Stomach (tissue), 4 donors: Measurements from ENCODE around the gene MAGI2.

ENCODE experiments used
- EP300 ChIP-seq: sonication (generic); formaldehyde crosslinking; IDR thresholded peaks from one replicate; pipeline ENCODE4 v1.6.1; 2017; ENCODE audit warnings: antibody characterized with exemption
- POLR2A ChIP-seq, 4 donors: fragments of 450-650 bp; IDR thresholded peaks; one replicate each; pipeline ENCODE4 v1.6.1; 2016; ENCODE audit warnings: antibody characterized with exemption in 4 of 4, control low read depth in 2 of 4, mild to moderate bottlenecking in 1 of 4, moderate library complexity in 1 of 4
- POLR2AphosphoS5 ChIP-seq, 3 donors: sonication (generic); formaldehyde crosslinking; IDR thresholded peaks; one replicate each; pipeline ENCODE4 v1.6.1; 2016; ENCODE audit warnings: antibody characterized with exemption in 3 of 3
- TF ChIP-seq, protein P1 (sequence below), 7 experiments: fragments of 450-650 bp in 4 of 7; fragments of 200-600 bp in 3 of 7; sonication (generic) in 3 of 7; IDR thresholded peaks; one replicate each; pipeline ENCODE4 v1.5.1; 2016 to 2019; ENCODE audit warnings: antibody characterized with exemption in 7 of 7, control low read depth in 2 of 7, mild to moderate bottlenecking in 1 of 7

DNA sequence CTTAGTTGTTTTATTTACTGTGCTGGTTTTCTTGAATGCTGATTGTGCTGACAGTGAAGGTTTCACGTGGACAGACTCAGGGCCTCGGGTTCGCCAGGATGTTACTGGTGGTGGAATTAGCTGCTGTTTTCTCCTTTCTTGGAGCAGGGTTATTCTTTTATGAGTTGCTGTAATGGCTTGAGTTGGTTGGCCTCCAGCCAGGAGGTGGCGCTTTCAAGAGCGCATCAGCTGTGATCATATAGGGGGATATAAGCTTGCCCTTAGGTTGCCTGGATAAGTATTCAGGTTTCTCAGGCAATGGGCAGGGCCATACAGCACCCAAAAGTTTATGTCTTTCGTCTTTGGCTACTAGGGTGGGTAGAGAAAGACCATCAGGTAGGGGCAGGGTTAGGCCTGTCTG lies 913.6 kb downstream of the MAGI2 start:
- TF ChIP-seq, protein P1, sequence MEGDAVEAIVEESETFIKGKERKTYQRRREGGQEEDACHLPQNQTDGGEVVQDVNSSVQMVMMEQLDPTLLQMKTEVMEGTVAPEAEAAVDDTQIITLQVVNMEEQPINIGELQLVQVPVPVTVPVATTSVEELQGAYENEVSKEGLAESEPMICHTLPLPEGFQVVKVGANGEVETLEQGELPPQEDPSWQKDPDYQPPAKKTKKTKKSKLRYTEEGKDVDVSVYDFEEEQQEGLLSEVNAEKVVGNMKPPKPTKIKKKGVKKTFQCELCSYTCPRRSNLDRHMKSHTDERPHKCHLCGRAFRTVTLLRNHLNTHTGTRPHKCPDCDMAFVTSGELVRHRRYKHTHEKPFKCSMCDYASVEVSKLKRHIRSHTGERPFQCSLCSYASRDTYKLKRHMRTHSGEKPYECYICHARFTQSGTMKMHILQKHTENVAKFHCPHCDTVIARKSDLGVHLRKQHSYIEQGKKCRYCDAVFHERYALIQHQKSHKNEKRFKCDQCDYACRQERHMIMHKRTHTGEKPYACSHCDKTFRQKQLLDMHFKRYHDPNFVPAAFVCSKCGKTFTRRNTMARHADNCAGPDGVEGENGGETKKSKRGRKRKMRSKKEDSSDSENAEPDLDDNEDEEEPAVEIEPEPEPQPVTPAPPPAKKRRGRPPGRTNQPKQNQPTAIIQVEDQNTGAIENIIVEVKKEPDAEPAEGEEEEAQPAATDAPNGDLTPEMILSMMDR (IDR thresholded peaks at IDR 0.05): no peak
- TF ChIP-seq POLR2AphosphoS5 (IDR thresholded peaks at IDR 0.05): no peak
- TF ChIP-seq POLR2A (IDR thresholded peaks at IDR 0.05): no peak
- TF ChIP-seq EP300: no peak
